ENCODE data around the gene NHEJ1.

NHEJ1 gene

GRCh38 chr2:219123356-219124135 lies 37.1 kb downstream of the NHEJ1 start:
- no peak for DNase-seq (ENCODE audit: low read depth in 2 of 2)

GRCh38 chr2:219122202-219122980 lies 38.2 kb downstream of the NHEJ1 start:
- no peak for DNase-seq (ENCODE audit: low read depth in 2 of 2)

GRCh38 chr2:219120082-219120481 lies 40.5 kb downstream of the NHEJ1 start:
- DNase-seq (ENCODE audit: low read depth in 2 of 2): no peak

GRCh38 chr2:219119422-219120043 lies 41.1 kb downstream of the NHEJ1 start:
- DNase-seq (ENCODE audit: low read depth in 2 of 2): peak in 1 of 2 donors; percentile 30

GRCh38 chr2:219118504-219118903 lies 42.1 kb downstream of the NHEJ1 start:
- DNase-seq (ENCODE audit: low read depth in 2 of 2): no peak

- DNase-seq (ENCODE audit: low read depth in 2 of 2): no peak
Observed at GRCh38 chr2:219116776-219117646, 43.6 kb downstream of the NHEJ1 start.

GRCh38 chr2:219112651-219113338 lies 47.8 kb downstream of the NHEJ1 start:
- no peak for DNase-seq (ENCODE audit: low read depth in 2 of 2)

- no peak for DNase-seq (ENCODE audit: low read depth in 2 of 2)
Observed at GRCh38 chr2:219112062-219112406, 48.6 kb downstream of the NHEJ1 start.

- DNase-seq (ENCODE audit: low read depth in 2 of 2): no peak
Observed at GRCh38 chr2:219111375-219112061, 49.1 kb downstream of the NHEJ1 start.

GRCh38 chr2:219109471-219109870 lies 51.1 kb downstream of the NHEJ1 start:
- DNase-seq (ENCODE audit: low read depth in 2 of 2): no peak

- no peak for DNase-seq (ENCODE audit: low read depth in 2 of 2)
Observed at GRCh38 chr2:219107758-219108157, 52.9 kb downstream of the NHEJ1 start.

GRCh38 chr2:219106251-219106650 lies 54.4 kb downstream of the NHEJ1 start:
- DNase-seq (ENCODE audit: low read depth in 2 of 2): no peak

- DNase-seq (ENCODE audit: low read depth in 2 of 2): no peak
Observed at GRCh38 chr2:219104107-219105035, 56.2 kb downstream of the NHEJ1 start.

- DNase-seq (ENCODE audit: low read depth in 2 of 2): no peak
Observed at GRCh38 chr2:219099329-219099728, 61.3 kb downstream of the NHEJ1 start.

- DNase-seq (ENCODE audit: low read depth in 2 of 2): no peak
Observed at GRCh38 chr2:219095406-219095935, 65.1 kb downstream of the NHEJ1 start.

GRCh38 chr2:219094171-219094570 lies 66.4 kb downstream of the NHEJ1 start:
- no peak for DNase-seq (ENCODE audit: low read depth in 2 of 2)

- no peak for DNase-seq (ENCODE audit: low read depth in 2 of 2)
Observed at GRCh38 chr2:219090436-219091299, 69.9 kb downstream of the NHEJ1 start.

- DNase-seq (ENCODE audit: low read depth in 2 of 2): no peak
Observed at GRCh38 chr2:219089330-219089729, 71.3 kb downstream of the NHEJ1 start.

Data from stimulated activated CD8-positive, alpha-beta memory T cell treated with anti-CD3 and anti-CD28 coated beads, Interleukin-2, amount 100 ng/mL, for 1 hour (primary cell).